Mesendoderm (in vitro differentiated cells): ENCODE results near the gene ZNF274.

Experiments
- DNase-seq: peaks from one replicate; pipeline ENCODE4 v3.0.0; 2013
- H2AK5ac ChIP-seq: 2 replicates; pipeline ENCODE4 v1.6.1; 2013; ENCODE audit warnings: low read length, inconsistent platforms
- H2BK120ac ChIP-seq: 2 replicates; pipeline ENCODE4 v1.6.1; 2013; ENCODE audit warnings: low read depth, mild to moderate bottlenecking, low read length, moderate library complexity, mixed read lengths
- H2BK15ac ChIP-seq: replicated peaks from 2 replicates; pipeline ENCODE4 v1.6.1; 2013; ENCODE audit warnings: low read depth, mild to moderate bottlenecking, moderate library complexity
- H2BK5ac ChIP-seq: 2 replicates; pipeline ENCODE4 v1.6.1; 2013; ENCODE audit warnings: low read length, inconsistent platforms
- H3K18ac ChIP-seq: 2 replicates; pipeline ENCODE4 v1.6.1; 2013; ENCODE audit warnings: mild to moderate bottlenecking, low read length, mixed read lengths
- H3K23ac ChIP-seq: one replicate; pipeline ENCODE4 v1.6.1; 2013; ENCODE audit warnings: low read length
- H3K27ac ChIP-seq: 2 replicates; pipeline ENCODE4 v1.5.1; 2013; ENCODE audit warnings: low read depth, mild to moderate bottlenecking, inconsistent platforms, low read length, moderate library complexity
- H3K27me3 ChIP-seq: 2 replicates; pipeline ENCODE4 v1.6.1; 2013; ENCODE audit warnings: low read length, control low read depth, mild to moderate bottlenecking, inconsistent platforms; ENCODE audit not compliant: insufficient read depth, poor library complexity
- H3K36me3 ChIP-seq: 2 replicates; pipeline ENCODE4 v1.6.1; 2013; ENCODE audit warnings: low read length, inconsistent platforms; ENCODE audit not compliant: control insufficient read depth, insufficient read depth
- H3K4ac ChIP-seq: one replicate; pipeline ENCODE4 v1.6.1; 2013; ENCODE audit warnings: low read depth, mild to moderate bottlenecking, low read length, moderate library complexity
- H3K4me1 ChIP-seq: 2 replicates; pipeline ENCODE4 v1.6.1; 2013; ENCODE audit warnings: low read depth, low read length, inconsistent platforms; ENCODE audit not compliant: control insufficient read depth
- H3K4me2 ChIP-seq: 2 replicates; pipeline ENCODE4 v1.6.1; 2013; ENCODE audit warnings: low read length
- H3K4me3 ChIP-seq: 2 replicates; pipeline ENCODE4 v1.5.1; 2013; ENCODE audit warnings: mild to moderate bottlenecking, low read length
- H3K56ac ChIP-seq: one replicate; pipeline ENCODE4 v1.6.1; 2013; ENCODE audit warnings: low read length
- H3K79me1 ChIP-seq: 2 replicates; pipeline ENCODE4 v1.6.1; 2013; ENCODE audit warnings: low read length, inconsistent platforms
- H3K79me2 ChIP-seq: 2 replicates; pipeline ENCODE4 v1.6.1; 2013; ENCODE audit warnings: mild to moderate bottlenecking, low read length; ENCODE audit not compliant: control insufficient read depth, insufficient read depth
- H3K9ac ChIP-seq: 2 replicates; pipeline ENCODE4 v1.6.1; 2013; ENCODE audit warnings: low read length, inconsistent platforms
- H4K5ac ChIP-seq: one replicate; pipeline ENCODE4 v1.6.1; 2013; ENCODE audit warnings: low read length
- H4K8ac ChIP-seq: one replicate; pipeline ENCODE4 v1.6.1; 2013; ENCODE audit warnings: low read depth, mild to moderate bottlenecking, control low read depth, low read length, moderate library complexity
- WGBS: extraction: QIAGEN DNeasy Blood & Tissue Kit; methylation state at CpG from one replicate; pipeline ENCODE4 v1.1.7; 2013; ENCODE audit warnings: low lambda C conversion rate, missing lambda C conversion rate; ENCODE audit not compliant: insufficient coverage; ENCODE audit errors: extremely low coverage; 5-methylcytosine and 5-hydroxymethylcytosine counted together

ZNF274 gene

GRCh38 chr19:58166708-58167280, 16.1 kb upstream of the ZNF274 start:
- Histone ChIP-seq H3K4me2 (no peak overlapping the region), H3K56ac (no peak overlapping the region)

DNA sequence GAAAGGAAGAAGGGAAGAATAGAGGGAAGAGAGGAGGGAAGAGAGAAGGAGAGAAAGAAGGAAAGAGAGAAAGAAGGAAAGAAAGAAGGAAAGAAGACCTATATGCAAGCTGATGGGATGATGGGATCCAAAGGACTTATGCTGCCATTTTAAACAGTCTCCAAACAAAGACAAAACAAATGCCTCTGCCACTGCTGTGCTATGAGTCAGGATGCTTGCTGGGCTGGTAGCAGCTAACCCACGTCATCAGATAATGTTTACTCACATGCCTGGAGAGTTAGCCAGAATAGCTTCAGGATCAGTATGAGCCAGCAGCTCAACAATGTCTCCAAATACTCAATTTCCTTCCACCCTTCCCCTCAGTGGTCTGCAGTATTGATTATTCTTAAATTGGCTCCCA, 12.0 kb upstream of the ZNF274 start:
- Histone ChIP-seq H3K4me2 (no peak overlapping the region), H3K4me1 (no peaks in the 10 kb centered on the region), H3K18ac (no peak overlapping the region), H3K36me3 (no peaks in the 10 kb centered on the region), H3K4ac (no peak overlapping the region), H4K8ac (no peak overlapping the region), H3K79me1 (no peaks in the 10 kb centered on the region), H3K27me3 (no peaks in the 10 kb centered on the region), H3K27ac (no peak overlapping the region), H2BK5ac (no peak overlapping the region), H3K79me2 (no peaks in the 10 kb centered on the region), H4K5ac (no peak overlapping the region), H2BK120ac (no peak overlapping the region), H2BK15ac (no peak overlapping the region), H3K56ac (no peak overlapping the region), H3K23ac (no peak overlapping the region), H3K9ac (no peak overlapping the region), H3K4me3 (no peak overlapping the region), H2AK5ac (no peak overlapping the region)
- no peak for DNase-seq
- WGBS, result no CpG with 5 or more reads among the region's 1 CpG

More at GRCh38 chr19:58166708-58167280, 16.1 kb upstream of the ZNF274 start:
- Histone ChIP-seq H2BK5ac (no peak overlapping the region), H3K4me3 (no peak overlapping the region), H2AK5ac (no peak overlapping the region), H3K9ac (no peak overlapping the region), H3K18ac (no peak overlapping the region), H3K36me3 (no peaks in the 10 kb centered on the region), H4K8ac (no peak overlapping the region), H2BK120ac (no peak overlapping the region), H3K79me1 (no peaks in the 10 kb centered on the region), H3K79me2 (no peaks in the 10 kb centered on the region), H3K27ac (no peak overlapping the region), H3K27me3 (no peaks in the 10 kb centered on the region), H2BK15ac (no peak overlapping the region), H3K4ac (no peak overlapping the region), H3K23ac (no peak overlapping the region), H3K4me1 (no peaks in the 10 kb centered on the region), H4K5ac (no peak overlapping the region)
- WGBS, result no CpG with 5 or more reads among the region's 4 CpGs
- DNase-seq, result no peak

- Histone ChIP-seq H3K4ac (no peak overlapping the region), H2BK120ac (no peak overlapping the region), H4K8ac (no peak overlapping the region), H2BK15ac (no peak overlapping the region), H3K27ac (no peak overlapping the region), H4K5ac (no peak overlapping the region), H3K36me3 (peaks cover 5% of the 10 kb centered on the region), H3K79me2 (peaks cover 8% of the 10 kb centered on the region), H3K79me1 (peaks cover 17% of the 10 kb centered on the region), H3K23ac (no peak overlapping the region), H3K27me3 (no peaks in the 10 kb centered on the region), H3K56ac (peak overlapping the region; percentile 28), H3K4me2 (peak overlapping the region; percentile 1), H3K4me1 (no peaks in the 10 kb centered on the region), H3K4me3 (peak overlapping the region; percentile 8), H3K9ac (no peak overlapping the region), H3K18ac (no peak overlapping the region), H2AK5ac (no peak overlapping the region), H2BK5ac (no peak overlapping the region)
- no CpG with 5 or more reads among the region's 4 CpGs for WGBS
- DNase-seq, result peak; percentile 73
Observed at GRCh38 chr19:58181902-58182576, 822 bp upstream of the ZNF274 start.

- peak overlapping the region; percentile 28 for H3K56ac ChIP-seq
- WGBS, result no CpG with 5 or more reads among the region's 17 CpGs
- peaks cover 8% of the 10 kb centered on the region for H3K79me2 ChIP-seq
- no peaks in the 10 kb centered on the region for H3K27me3 ChIP-seq
- no peak overlapping the region for H2BK120ac ChIP-seq
- no peak overlapping the region for H3K9ac ChIP-seq
- H2AK5ac ChIP-seq, result no peak overlapping the region
- no peak overlapping the region for H2BK5ac ChIP-seq
- H3K36me3 ChIP-seq, result peaks cover 8% of the 10 kb centered on the region
- H3K18ac ChIP-seq, result no peak overlapping the region
- no peak overlapping the region for H4K8ac ChIP-seq
- H3K4ac ChIP-seq, result no peak overlapping the region
- no peak overlapping the region for H3K27ac ChIP-seq
- no peak overlapping the region for H3K4me3 ChIP-seq
- no peak overlapping the region for H4K5ac ChIP-seq
- no peaks in the 10 kb centered on the region for H3K4me1 ChIP-seq
- peak overlapping the region; percentile 1 for H3K4me2 ChIP-seq
- no peak overlapping the region for H2BK15ac ChIP-seq
- H3K79me1 ChIP-seq, result peaks cover 17% of the 10 kb centered on the region
- no peak overlapping the region for H3K23ac ChIP-seq
- DNase-seq, result no peak
Observed at GRCh38 chr19:58182577-58182988, 278 bp upstream of the ZNF274 start.

GRCh38 chr19:58183817-58184215, 955 bp downstream of the ZNF274 start:
- peak overlapping the region; percentile 98 for H3K23ac ChIP-seq
- WGBS, result no CpG with 5 or more reads among the region's 13 CpGs
- H2BK15ac ChIP-seq, result no peak overlapping the region
- H3K9ac ChIP-seq, result peak overlapping the region; percentile 89
- no peak overlapping the region for H2BK5ac ChIP-seq
- H2BK120ac ChIP-seq, result no peak overlapping the region
- H3K36me3 ChIP-seq, result peaks cover 8% of the 10 kb centered on the region
- peak overlapping the region; percentile 66 for H4K8ac ChIP-seq
- no peak for DNase-seq
- no peaks in the 10 kb centered on the region for H3K27me3 ChIP-seq
- H4K5ac ChIP-seq, result no peak overlapping the region
- H3K79me2 ChIP-seq, result peaks cover 8% of the 10 kb centered on the region
- H3K4ac ChIP-seq, result peak overlapping the region; percentile 56
- H3K18ac ChIP-seq, result peak overlapping the region; percentile 65
- H3K56ac ChIP-seq, result peak overlapping the region; percentile 88
- H3K27ac ChIP-seq, result no peak overlapping the region
- H3K4me2 ChIP-seq, result peak overlapping the region; percentile 82
- no peaks in the 10 kb centered on the region for H3K4me1 ChIP-seq
- H2AK5ac ChIP-seq, result peak overlapping the region; percentile 10
- peak overlapping the region; percentile 98 for H3K4me3 ChIP-seq
- H3K79me1 ChIP-seq, result peaks cover 17% of the 10 kb centered on the region
